Stimulated activated naive B cell treated with anti-CD40 and anti-IgM and Interleukin-4, amounts not matched to agents 10 μg/mL and 1 μg/mL and 100 μg/mL, for 72 hours (primary cell): ENCODE measurements around the gene KCP.

Experiments
- ATAC-seq, 2 donors: fragments of 150-1000 bp; cut with Tn5 transposase; replicated peaks; 2 replicates each; pipeline ENCODE4 v1.10.0; 2021; ENCODE audit warnings: moderate library complexity in 1 of 2
- DNase-seq: peaks from one replicate; pipeline ENCODE4 v3.0.0; 2021
- H3K27ac Mint-ChIP-seq: one replicate; pipeline ENCODE4 v1.8.0; 2022; ENCODE audit warnings: mild to moderate bottlenecking, mixed read lengths
- H3K27me3 Mint-ChIP-seq, 2 donors: one replicate each; pipeline ENCODE4 v1.8.0; 2022; ENCODE audit warnings: mixed read lengths in 2 of 2
- H3K36me3 Mint-ChIP-seq, 2 donors: one replicate each; pipeline ENCODE4 v1.8.0; 2022; ENCODE audit warnings: mixed read lengths in 2 of 2, mild to moderate bottlenecking in 1 of 2
- H3K4me1 Mint-ChIP-seq, 2 donors: one replicate each; pipeline ENCODE4 v1.8.0; 2022; ENCODE audit warnings: mixed read lengths in 2 of 2, mild to moderate bottlenecking in 1 of 2
- H3K4me3 Mint-ChIP-seq, 2 donors: one replicate each; pipeline ENCODE4 v1.8.0; 2022; ENCODE audit warnings: mild to moderate bottlenecking in 2 of 2, mixed read lengths in 2 of 2, moderate library complexity in 1 of 2
- H3K9me3 Mint-ChIP-seq, 2 donors: one replicate each; pipeline ENCODE4 v1.8.0; 2022; ENCODE audit warnings: mixed read lengths in 2 of 2, mild to moderate bottlenecking in 1 of 2

Gene KCP

GRCh38 chr7:128852537-128853254, 57.8 kb downstream of the KCP start:
- ATAC-seq (no peak), DNase-seq (no peak)
- Mint-ChIP-seq H3K4me3 (no peak overlapping the region), H3K27ac (no peak overlapping the region), H3K9me3 (no peaks in the 10 kb centered on the region), H3K4me1 (no peaks in the 10 kb centered on the region), H3K27me3 (peaks cover 5 to 12% of the 10 kb centered on the region in 2 donors), H3K36me3 (no peaks in the 10 kb centered on the region)

DNA sequence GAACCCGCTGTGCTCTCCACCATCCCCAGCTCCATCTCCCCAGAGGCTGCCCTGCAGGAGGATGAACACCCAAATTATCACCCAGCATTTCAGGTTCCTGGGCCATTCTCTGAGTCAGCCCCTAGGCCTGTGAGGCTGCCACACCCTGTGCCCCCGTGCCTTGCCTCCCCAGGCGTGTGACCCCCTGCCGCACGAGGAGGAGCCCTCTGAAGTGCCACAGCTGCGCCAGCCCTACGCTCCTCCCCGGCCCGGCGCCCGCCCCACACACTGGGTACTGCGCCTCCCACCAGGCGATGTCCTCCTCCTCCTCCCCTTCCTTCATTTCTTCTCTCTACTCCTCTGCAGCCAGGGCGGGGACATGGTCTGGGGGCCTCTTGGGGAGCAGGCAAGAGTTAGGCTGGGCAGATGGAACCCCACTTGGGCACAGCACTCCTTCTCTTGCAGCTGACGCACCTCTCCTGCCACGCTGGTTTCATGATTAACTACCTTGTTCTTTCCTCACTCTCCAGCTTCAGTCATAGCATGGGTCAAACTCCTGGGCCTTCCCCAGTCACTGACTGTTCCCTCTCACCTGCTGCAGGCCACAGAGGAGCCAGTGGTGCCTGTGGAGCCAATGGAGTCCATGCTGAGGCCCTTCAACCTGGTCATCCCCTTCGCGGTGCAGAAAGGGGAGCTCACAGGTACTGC, 60.6 kb downstream of the KCP start:
- ATAC-seq (no peak), DNase-seq (no peak)
- Mint-ChIP-seq H3K4me3 (no peak overlapping the region), H3K27ac (no peak overlapping the region), H3K36me3 (no peaks in the 10 kb centered on the region), H3K9me3 (no peaks in the 10 kb centered on the region), H3K4me1 (no peaks in the 10 kb centered on the region), H3K27me3 (peaks cover 5 to 12% of the 10 kb centered on the region in 2 donors)

DNA sequence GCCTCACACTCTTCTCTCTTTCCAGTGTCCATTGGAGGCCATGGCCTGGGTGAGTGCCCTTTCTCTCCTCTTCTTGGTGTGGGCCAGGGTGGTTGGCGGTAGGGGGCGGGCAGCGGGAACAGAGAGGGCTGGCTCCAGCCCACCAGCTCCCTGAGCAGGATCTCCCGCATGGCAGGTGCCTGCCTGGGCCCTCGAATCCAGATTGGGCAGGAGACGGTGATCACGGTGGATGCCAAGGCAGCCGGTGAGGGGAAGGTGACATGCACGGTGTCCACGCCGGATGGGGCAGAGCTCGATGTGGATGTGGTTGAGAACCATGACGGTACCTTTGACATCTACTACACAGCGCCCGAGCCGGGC, 61.4 kb downstream of the KCP start:
- no peaks in the 10 kb centered on the region for H3K36me3 Mint-ChIP-seq
- H3K9me3 Mint-ChIP-seq, result no peaks in the 10 kb centered on the region
- peaks cover 5 to 12% of the 10 kb centered on the region in 2 donors for H3K27me3 Mint-ChIP-seq
- no peak for ATAC-seq
- no peak overlapping the region for H3K27ac Mint-ChIP-seq
- DNase-seq, result no peak
- H3K4me3 Mint-ChIP-seq, result no peak overlapping the region
- H3K4me1 Mint-ChIP-seq, result no peaks in the 10 kb centered on the region

DNA sequence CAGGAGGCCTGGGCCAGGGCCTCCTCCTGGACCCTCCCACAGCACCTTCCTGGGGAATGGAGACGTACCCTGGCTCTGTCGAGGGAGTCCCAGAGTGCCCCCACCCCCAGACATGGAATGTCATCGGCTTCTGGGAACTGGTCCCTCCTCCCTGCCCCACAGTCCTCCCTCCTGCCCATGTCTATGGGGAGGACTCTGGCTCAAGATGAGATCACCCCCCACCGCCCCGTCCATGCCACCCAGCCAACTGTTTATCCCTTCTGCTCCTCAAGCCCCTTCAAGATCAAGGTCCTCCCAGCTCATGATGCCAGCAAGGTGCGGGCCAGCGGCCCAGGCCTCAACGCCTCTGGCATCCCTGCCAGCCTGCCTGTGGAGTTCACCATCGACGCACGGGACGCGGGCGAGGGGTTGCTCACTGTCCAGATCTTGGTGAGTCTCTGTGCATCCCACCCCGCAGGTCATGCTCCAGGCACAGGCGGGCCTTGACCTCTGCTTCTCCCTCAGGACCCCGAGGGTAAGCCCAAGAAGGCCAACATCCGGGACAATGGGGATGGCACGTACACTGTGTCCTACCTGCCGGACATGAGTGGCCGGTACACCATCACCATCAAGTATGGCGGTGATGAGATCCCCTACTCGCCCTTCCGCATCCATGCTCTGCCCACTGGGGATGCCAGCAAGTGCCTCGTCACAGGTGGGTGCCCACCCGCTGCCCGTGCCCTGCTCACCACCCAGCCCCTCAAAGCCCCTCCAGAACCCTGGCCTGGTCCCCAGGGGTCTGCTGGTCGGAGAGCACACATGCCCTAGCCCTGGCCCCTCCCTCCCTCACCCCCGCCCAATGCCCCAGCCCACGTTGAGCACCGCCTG, 62.0 kb downstream of the KCP start:
- Mint-ChIP-seq H3K4me3 (no peak overlapping the region), H3K36me3 (no peaks in the 10 kb centered on the region), H3K9me3 (no peaks in the 10 kb centered on the region), H3K27me3 (peaks cover 5 to 6% of the 10 kb centered on the region in 2 donors), H3K27ac (no peak overlapping the region), H3K4me1 (no peaks in the 10 kb centered on the region)
- DNase-seq (no peak), ATAC-seq (no peak)

GRCh38 chr7:128847721-128848211, 62.7 kb downstream of the KCP start:
- Mint-ChIP-seq H3K27ac (no peak overlapping the region), H3K4me3 (no peak overlapping the region), H3K27me3 (no peaks in the 10 kb centered on the region), H3K9me3 (no peaks in the 10 kb centered on the region), H3K36me3 (no peaks in the 10 kb centered on the region), H3K4me1 (no peaks in the 10 kb centered on the region)
- ATAC-seq (no peak), DNase-seq (no peak)

DNA sequence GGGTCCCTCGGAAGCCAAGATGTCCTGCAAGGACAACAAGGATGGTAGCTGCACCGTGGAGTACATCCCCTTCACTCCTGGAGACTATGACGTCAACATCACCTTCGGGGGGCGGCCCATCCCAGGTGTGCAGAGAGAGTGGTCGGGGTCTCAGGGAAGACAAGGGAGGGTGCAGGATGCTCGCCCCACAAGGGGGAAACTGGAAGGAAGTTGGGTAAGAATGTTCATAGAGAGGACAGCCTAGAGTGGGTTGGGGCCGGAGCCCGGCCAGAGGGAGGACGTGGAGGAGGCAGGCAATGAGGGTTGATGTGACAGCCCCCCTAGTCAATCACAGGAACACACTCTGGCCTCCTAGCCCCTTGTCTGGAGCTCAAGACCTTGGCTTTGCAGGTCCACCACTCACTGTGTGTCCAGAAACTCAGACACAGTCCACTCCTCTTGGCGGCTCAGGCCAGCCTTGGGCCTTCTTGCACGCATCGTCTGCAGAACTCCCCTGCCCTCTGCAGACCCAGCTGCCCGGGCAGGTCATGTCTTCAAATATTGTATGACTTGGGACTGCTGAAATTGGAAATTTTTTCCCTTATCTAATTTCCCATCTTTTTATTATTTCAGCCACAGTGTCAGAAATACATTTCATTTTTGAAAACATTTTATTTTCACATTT, 63.6 kb downstream of the KCP start:
- Mint-ChIP-seq H3K9me3 (no peaks in the 10 kb centered on the region), H3K4me3 (no peak overlapping the region), H3K27ac (no peak overlapping the region), H3K36me3 (no peaks in the 10 kb centered on the region), H3K4me1 (peaks cover 4 to 5% of the 10 kb centered on the region in 2 donors), H3K27me3 (peaks cover 0 to 6% of the 10 kb centered on the region in 2 donors)
- DNase-seq (no peak), ATAC-seq (no peak)

- peaks cover 6% of the 10 kb centered on the region in 2 donors for H3K4me1 Mint-ChIP-seq
- no peaks in the 10 kb centered on the region for H3K36me3 Mint-ChIP-seq
- DNase-seq (no peak), ATAC-seq (no peak)
- H3K4me3 Mint-ChIP-seq, result no peak overlapping the region
- H3K27ac Mint-ChIP-seq, result no peak overlapping the region
- no peaks in the 10 kb centered on the region for H3K9me3 Mint-ChIP-seq
- peaks cover 0 to 8% of the 10 kb centered on the region in 2 donors for H3K27me3 Mint-ChIP-seq
These were observed 64.5 kb downstream of the KCP start for GRCh38 chr7:128845987-128846386.

DNA sequence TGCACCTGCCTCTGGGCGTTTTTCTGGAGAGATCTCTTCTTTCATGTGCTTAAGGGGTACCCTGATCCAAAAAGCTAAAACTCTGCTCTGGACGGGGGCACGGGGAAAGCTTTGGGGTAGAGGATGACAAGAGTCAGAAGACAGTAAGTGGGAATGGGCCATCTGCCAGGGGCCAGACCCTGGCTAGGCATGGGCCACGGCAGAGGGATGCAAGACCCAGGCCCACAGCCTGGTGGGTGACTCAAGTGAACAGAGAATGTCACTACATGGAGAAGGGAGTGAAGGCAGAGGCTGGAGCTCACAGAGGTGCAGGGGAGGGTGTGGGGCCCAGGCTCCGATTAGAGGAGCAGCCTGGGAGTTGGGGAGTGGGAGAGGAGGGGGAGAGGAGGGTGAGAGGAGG, 65.0 kb downstream of the KCP start:
- Mint-ChIP-seq H3K27me3 (peaks cover 0 to 8% of the 10 kb centered on the region in 2 donors), H3K36me3 (no peaks in the 10 kb centered on the region), H3K4me1 (peaks cover 6% of the 10 kb centered on the region in 2 donors), H3K4me3 (no peak overlapping the region), H3K9me3 (no peaks in the 10 kb centered on the region), H3K27ac (no peak overlapping the region)
- ATAC-seq, result no peak
- DNase-seq, result no peak

- Mint-ChIP-seq H3K9me3 (no peaks in the 10 kb centered on the region), H3K27ac (no peak overlapping the region), H3K27me3 (peaks cover 0 to 8% of the 10 kb centered on the region in 2 donors), H3K4me1 (peaks cover 6% of the 10 kb centered on the region in 2 donors), H3K36me3 (no peaks in the 10 kb centered on the region), H3K4me3 (no peak overlapping the region)
- no peak for ATAC-seq
- no peak for DNase-seq
These were observed 65.7 kb downstream of the KCP start for GRCh38 chr7:128844777-128845311.

DNA sequence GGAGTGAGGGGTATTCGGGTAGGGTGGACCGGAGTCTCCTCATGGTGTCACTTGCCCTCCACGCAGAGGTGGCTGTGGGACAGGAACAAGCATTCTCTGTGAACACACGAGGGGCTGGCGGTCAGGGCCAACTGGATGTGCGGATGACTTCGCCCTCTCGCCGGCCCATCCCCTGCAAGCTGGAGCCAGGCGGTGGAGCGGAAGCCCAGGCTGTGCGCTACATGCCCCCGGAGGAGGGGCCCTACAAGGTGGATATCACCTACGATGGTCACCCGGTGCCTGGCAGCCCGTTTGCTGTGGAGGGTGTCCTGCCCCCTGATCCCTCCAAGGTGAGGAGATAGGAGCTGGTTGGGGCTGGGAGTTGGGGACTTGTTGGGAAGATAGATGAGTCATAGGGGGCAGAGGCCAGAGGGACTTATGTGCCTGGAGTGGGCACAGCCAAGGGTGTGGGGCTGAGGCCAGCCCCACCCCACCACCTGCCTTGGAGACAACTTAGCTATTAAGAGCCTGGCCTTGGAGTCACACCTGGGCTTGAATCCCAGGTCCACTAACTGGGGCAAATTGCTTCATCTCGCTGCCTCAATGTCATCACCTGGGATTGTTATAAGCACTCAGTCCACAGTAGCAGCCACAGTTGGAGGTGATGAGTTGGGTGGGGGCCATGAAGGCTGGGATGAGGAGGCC, 66.4 kb downstream of the KCP start:
- Mint-ChIP-seq H3K27me3 (peaks cover 0 to 8% of the 10 kb centered on the region in 2 donors), H3K4me3 (no peak overlapping the region), H3K9me3 (no peaks in the 10 kb centered on the region), H3K36me3 (no peaks in the 10 kb centered on the region), H3K27ac (no peak overlapping the region), H3K4me1 (peaks cover 6% of the 10 kb centered on the region in 2 donors)
- DNase-seq, result no peak
- no peak for ATAC-seq

DNA sequence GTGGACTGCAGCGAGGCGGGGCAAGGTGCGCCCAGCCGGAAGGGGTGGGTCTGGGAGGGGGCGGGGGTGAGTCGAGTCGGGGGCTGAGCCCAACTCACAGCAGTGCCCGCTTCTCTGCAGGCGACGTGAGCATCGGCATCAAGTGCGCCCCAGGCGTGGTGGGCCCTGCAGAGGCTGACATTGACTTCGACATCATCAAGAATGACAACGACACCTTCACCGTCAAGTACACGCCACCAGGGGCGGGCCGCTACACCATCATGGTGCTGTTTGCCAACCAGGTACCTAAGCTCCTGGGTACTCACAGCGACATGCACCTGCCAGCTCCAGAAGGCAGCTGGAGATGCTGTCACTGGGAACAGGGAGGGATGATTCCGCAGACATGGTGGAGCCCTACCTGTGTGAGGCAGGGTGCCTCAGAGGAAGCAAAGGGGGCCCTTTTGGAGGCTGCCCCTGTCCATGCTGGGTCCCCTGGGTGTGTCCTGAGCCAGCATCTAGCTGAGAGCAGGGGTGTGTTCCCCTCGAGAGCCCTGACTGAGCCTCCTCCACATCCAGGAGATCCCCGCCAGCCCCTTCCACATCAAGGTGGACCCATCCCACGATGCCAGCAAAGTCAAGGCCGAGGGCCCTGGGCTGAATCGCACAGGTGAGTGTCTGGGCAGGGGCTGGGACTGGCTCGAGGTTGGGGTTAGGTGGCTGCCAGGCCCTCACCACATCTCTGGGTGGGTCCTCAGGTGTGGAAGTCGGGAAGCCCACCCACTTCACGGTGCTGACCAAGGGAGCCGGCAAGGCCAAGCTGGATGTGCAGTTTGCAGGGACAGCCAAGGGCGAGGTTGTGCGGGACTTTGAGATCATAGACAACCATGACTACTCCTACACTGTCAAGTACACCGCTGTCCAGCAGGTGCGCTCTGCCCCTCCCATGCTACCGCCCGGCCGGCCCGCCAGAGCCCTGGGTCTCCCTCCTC, 67.6 kb downstream of the KCP start:
- H3K27me3 Mint-ChIP-seq, result peaks cover 0 to 8% of the 10 kb centered on the region in 2 donors
- no peaks in the 10 kb centered on the region for H3K36me3 Mint-ChIP-seq
- H3K4me3 Mint-ChIP-seq, result no peak overlapping the region
- no peak for DNase-seq
- no peaks in the 10 kb centered on the region for H3K9me3 Mint-ChIP-seq
- H3K4me1 Mint-ChIP-seq, result peaks cover 6% of the 10 kb centered on the region in 2 donors
- H3K27ac Mint-ChIP-seq, result no peak overlapping the region
- no peak for ATAC-seq

GRCh38 chr7:128841921-128842673, 68.4 kb downstream of the KCP start:
- Mint-ChIP-seq H3K9me3 (no peaks in the 10 kb centered on the region), H3K27ac (no peak overlapping the region), H3K27me3 (peaks cover 0 to 8% of the 10 kb centered on the region in 2 donors), H3K36me3 (no peaks in the 10 kb centered on the region), H3K4me1 (peaks cover 6% of the 10 kb centered on the region in 2 donors), H3K4me3 (peak overlapping the region in 1 of 2 donors; percentile 57)
- ATAC-seq (peak; percentile 71 to 74), DNase-seq (no peak)
